Hypothalamus (tissue), 51 donors: ENCODE data around the gene HRH1.

Experiments used
- DNase-seq, 51 donors: peaks; one replicate each; lab custom pipeline; 2025; lab: John Stamatoyannopoulos, UW

HRH1 gene

DNA sequence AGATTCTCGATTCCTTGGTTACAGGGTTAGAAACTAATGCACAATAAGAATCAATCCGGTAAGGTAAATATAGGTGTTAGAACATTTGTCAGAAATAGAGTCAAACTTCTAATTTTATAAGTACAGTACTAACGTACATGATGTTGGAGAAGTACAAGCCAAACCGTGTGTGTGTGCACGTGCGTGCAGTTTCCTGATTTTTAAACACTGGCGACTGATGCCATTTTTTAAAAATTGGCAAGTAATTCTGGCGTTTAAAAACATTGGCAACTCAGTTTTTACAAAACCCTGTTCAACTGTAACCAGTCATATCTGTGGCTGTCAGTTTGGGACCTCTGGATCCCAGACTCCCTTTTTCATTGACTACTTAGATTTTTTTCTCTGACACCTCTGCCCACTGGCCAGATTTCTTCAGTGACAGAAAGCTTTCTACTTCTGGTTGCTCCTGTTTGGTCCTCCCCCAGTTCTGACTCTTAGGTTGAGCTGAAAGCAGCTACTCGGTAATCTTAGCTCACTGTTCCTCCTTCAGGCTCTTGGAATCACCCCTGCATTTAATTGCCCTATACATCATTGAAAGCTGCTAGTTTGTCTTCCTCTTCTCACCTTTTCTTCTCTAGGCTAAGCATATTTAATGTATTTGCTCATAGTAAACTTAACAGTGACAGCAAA lies 118.7 kb downstream of the HRH1 start:
- DNase-seq = no peak

DNA sequence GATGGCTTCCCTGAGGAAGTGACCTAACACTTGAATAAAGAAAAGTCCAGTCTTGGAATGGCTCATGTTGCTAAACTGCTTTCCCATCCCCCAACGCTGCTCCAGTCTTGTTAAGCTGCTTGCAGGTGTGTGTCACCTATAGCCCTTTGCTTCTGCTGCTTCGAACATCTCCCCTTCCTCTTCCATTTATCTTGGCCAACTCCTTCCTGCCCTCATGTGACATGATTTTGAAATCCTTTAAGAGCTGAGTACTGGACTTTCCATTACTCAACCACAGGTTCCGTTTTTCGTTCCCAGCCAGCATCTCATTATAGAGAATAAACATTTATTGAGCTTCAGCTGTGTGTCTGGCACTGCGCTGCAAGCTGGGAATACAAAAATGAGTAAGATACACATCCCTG lies 119.6 kb downstream of the HRH1 start:
- peak in 2 of 51 donors; percentile 1 to 8 for DNase-seq

- no peak for DNase-seq
These were observed 120.4 kb downstream of the HRH1 start for GRCh38 chr3:11274566-11275142.

DNA sequence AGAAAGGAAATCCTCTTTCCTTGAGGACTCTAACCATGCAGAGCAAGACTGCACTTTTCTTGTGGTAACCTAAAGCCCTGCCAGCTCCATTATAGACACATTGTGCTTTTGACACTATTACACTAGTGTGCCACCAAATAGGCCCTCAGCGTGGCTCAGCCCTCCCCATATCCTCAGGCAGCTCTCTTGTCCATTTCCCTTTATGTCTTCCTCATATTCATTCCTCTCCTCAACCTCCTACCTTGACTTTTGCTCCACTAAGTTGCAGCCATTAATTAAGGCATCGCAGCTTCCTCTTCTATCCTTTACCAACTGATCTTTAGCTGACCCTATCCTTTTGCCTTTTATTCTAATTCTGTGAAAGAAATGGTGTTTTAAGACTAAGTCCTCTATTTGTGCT lies 121.6 kb downstream of the HRH1 start:
- no peak for DNase-seq

DNA sequence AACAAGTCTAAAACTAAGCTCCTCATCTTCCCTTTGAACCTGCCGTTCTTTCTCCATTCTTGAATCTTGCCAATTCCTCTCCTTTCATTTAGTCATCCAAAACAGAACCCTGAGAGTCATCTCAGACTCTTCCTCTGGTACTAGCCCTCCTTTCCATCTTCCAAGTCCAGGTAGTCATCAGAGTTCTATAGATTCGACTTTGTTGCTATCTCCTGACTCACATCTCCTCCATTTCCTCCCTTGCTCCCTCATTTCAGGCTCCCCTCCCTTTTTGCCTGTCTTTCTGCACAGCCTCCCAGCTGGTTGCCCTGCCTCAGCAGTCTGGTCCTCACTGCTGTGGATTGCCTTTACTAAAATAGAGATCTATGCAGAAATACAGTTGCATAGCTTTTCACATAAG lies 122.6 kb downstream of the HRH1 start:
- no peak for DNase-seq

DNA sequence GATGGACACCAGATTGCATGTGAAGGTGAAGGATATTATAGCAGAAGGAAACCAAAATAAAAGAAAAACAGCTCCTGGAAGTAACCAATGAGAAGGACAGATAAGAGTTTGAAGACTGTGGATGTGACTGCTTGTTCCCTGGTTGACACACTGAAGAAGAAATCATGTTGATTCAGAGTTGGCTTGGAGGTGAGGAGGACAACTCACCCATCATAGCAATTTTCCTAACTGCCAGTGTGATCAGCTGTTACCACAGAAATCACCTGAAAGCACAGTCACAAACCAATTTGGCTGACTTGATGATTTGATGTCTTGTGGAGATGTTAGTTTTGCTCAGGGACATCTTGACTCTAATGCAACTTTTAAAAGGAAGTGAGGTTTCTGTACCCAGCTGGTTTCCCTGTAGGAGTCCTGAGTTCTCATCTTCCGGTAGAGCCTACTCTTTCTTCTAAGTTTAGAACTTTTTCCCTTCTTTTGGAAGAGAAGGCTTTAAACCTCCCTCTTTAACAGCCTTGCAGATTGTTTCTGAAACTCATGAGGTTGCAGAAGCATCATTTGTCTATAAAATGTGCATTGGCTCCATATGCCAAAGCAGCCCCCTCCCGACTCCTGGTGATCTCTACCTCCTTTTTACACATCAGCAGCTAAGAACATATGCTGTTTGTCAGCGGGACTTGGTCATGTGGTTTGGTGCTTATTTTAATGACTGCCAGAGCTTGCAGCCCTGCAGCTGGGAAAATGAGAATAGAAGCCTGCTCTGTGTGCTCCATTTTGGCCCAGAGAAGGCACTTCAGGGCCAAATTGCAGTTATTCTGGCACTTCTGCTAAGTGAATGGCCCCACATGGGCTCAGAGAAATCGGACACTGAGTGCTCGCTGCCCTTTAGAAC lies 128.2 kb downstream of the HRH1 start:
- peak in 46 of 51 donors; percentile 3 to 88 (median 56) for DNase-seq

GRCh38 chr3:11283139-11283475 lies 128.8 kb downstream of the HRH1 start:
- DNase-seq = no peak

GRCh38 chr3:11284011-11284410 lies 129.7 kb downstream of the HRH1 start:
- no peak for DNase-seq

- DNase-seq = no peak
These were observed 131.2 kb downstream of the HRH1 start for GRCh38 chr3:11285471-11285870.

DNA sequence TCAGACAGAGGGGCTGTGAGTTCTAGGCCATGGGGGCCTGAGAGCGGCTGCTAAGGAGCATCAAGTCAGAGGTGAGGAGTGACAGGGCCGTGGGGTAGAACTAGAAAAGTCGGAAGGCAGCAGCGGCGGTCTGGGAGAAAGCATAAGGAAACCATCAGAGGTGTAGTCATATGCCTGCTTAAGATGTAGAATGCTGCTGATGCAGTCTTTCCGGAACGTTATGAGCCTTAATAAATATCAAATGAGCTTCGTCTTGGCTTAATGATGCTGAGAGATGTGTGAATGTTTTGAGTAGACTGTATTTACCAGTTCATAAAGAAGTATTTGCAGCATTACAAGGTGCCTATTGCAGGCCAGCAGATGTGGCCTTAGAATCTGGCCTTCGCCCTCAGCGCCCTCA lies 133.1 kb downstream of the HRH1 start:
- no peak for DNase-seq

DNA sequence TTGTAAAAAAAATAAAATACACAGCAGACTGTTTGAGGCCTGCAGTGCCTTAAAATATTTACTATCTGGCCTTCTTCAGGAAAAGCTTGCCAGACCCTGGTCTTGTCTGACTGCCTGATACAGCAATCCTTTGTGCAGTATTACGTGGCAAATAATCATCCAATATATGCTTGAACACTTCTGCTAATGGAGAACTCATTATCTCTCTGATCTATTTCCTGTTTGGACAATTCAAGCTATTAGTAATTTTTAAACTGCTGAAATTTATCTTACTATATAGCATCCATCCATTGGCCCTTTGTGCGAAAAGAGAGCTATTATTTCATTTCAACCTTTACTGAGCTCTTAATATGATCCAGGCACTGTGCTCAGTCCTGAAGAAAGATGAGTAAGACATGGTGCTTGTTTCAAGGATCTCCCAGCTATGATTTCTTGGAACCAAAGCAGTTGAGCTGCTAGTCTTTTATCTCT lies 133.8 kb downstream of the HRH1 start:
- no peak for DNase-seq

DNA sequence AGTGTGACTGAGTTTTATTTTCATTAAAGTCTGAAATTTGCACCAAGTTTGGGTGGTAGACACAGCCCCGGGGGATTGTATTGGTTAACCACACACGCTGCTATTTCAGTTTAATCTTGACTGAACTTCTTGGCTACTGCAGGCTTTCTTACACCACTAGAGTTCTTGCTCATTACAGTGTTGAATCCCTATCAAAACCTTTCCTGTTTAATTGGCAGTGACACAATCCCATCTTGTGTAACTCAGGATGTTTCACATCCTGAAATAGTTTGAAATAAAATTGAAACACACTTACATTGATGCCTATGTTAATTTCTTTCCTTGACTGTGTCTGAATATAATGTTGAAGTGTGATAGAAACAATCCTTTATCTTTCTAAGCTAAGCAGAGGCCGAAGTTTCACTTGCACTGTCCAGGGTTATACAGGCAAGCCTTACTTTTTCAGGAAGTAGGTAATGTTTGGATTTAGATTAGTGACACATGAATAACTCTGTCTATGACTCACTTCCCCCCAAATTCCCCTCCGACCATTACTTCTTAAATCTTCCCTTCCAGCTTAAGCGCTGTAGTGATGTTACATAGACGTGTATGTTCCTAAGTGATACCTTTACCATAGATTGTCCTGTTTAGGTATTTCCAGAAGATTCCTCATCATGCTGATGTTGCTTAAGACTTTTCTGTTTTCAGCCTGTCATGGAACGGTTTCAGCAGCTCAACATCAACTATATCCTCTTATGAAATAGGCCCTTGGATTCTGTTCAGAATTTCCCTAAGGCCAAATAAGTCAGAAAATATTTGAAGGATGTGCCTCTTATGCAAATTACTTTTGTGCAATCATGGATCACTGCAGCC lies 134.7 kb downstream of the HRH1 start:
- DNase-seq = no peak

- DNase-seq = no peak
These were observed 135.6 kb downstream of the HRH1 start for GRCh38 chr3:11289864-11290263.

GRCh38 chr3:11290743-11291680 lies 136.7 kb downstream of the HRH1 start:
- DNase-seq = no peak

DNA sequence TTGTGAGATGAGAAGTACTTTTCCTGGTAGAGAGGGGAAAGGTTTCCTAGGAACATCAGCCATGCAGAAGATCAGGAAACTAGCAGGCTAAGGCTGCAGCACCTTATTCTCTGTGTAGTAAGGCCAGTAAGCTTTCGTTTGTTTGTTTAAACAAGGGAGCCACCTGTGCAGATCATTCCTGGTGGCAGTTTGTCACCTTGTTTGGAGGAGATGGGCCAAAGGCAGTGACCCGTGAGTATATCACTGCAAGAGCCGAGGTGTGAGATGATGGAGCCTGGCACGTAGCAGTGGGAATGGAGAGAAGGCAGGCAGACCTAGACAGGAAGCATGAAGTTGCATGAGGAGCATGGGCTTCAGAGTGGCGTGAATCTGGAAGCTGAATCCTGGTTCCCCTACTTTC lies 137.5 kb downstream of the HRH1 start:
- DNase-seq = no peak

GRCh38 chr3:11297126-11297525 lies 142.8 kb downstream of the HRH1 start:
- no peak for DNase-seq

GRCh38 chr3:11300970-11301369 lies 146.7 kb downstream of the HRH1 start:
- no peak for DNase-seq

DNA sequence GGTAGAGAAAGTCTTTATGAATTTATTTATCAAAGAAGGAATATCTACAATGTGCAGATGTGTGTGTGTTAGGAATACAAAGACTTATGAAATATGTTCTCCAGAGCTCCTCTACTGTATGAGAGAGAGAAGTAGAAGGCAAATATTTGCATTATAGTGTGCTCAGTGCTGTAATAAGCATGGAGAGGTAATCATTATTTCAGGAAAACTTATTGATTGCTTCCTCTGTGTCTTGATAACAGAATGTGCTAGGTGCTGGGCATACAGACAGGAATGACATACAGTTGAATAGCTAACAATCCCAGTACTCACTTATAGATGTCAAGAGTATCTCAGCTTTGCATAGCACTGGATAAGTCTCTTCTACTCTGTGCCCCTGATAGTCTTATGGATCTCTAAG lies 148.2 kb downstream of the HRH1 start:
- no peak for DNase-seq

DNA sequence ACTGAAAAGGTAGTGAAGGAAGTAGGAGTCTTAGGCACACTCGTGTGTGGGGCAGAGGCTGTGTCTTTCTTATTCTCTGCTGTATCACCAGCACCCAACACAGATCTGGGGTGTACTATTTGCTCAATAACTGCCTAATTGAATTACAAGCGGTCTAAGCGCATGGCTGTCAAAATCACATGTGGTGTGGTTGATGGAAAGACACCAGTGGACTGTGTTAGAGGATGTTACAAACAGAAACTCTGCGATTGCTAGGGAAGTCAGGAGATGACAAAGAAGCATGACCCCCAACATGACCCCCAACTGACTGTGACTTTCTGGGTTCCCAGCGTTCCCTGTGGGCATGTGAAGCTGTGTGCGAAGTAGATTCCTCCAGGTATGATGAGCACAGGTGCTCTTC lies 149.9 kb downstream of the HRH1 start:
- DNase-seq = no peak

- no peak for DNase-seq
These were observed 151.2 kb downstream of the HRH1 start for GRCh38 chr3:11305509-11305908.
